Measurements from ENCODE around the gene TUBG2. TPM values are rescaled to one million over a fixed set of nuclear protein-coding genes. Genes with fewer than 3 reads are reported as not detected.
A peak's percentile ranks its signal among the peaks of the same experiment; 100 is the strongest.

The TUBG2 gene
- total and polyA plus RNA-seq, 10 donors = 4.9 to 24.9 (median 15.2) TPM

DNA sequence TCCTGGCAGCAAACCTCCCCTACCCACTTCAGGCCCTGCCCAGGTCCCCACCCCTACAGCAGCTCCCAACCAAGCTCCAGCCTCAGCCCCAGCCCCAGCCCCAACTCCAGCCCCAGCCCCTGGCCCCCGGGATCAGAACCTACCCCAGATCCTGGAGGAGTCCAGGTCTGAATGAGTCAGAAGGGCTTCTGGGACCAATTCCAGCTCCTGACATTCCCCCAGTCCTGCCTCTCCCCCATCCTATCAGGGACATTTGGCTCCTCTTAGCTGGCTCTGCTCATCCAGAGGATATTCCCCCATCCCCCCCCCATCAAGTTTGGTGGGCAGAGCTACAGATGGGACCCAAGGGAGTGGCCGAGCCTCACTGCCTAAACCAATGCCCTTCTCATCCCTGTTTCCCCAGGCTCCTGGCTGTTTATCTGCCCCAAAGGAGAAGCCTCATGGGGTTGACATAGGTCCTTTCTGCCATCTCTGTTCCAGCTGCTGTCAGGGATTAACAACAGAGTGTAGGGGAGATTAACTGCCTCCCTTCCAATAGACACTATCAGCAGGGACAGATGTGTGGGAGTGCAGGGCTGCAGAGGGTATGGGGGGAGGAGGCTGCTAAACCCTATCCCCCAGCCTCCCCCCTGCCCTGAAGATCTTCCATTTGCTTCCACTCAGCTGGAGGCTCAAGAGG is 39.8 kb downstream of the TUBG2 start:
- TF ChIP-seq CTCF (IDR thresholded peaks at IDR 0.05 in 8 of 11, conservative IDR thresholded peaks at IDR 0.05 in 3 of 11) (no peak), POLR2AphosphoS5 (IDR thresholded peaks at IDR 0.05) (peak in 1 of 3 donors; percentile 7)
- no peak overlapping the region for H3K4me3 ChIP-seq
- intact Hi-C loops (cut with DNase I; ENCODE audit: low total_unique reads) = no loop called here
- no peaks in the 10 kb centered on the region for H3K27me3 ChIP-seq (replicated peaks in 1 of 7)
- no peak for DNase-seq
- no peaks in the 10 kb centered on the region for H3K9me3 ChIP-seq
- peak overlapping the region in 3 of 8 donors; percentile 25 to 27 (median 26) for H3K27ac ChIP-seq
- 68 to 84% (median 80%) methylated on average over 2 of the region's 2 CpGs for WGBS, 5 donors
- H3K4me1 ChIP-seq = peaks cover 0 to 21% (median 2%) of the 10 kb centered on the region in 6 donors
- H3K36me3 ChIP-seq = peaks cover 0 to 97% (median 58%) of the 10 kb centered on the region in 6 donors

DNA sequence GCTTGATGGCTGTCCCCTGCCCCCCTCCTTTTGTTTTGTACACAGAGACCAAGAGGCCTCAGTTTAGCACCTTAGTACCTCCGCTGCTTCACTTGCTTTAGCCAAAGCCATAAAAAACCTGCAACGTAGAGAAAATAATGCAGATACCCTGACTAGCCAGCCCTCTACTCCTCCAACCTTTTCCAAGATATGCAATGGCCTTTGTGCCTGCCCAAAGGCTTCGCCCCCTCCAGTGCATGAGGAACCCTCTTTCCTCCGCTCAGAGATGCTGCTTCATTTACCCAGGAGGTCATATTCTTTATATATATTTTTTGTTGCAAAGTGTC is 40.3 kb downstream of the TUBG2 start:
- Histone ChIP-seq H3K9me3 (no peaks in the 10 kb centered on the region), H3K4me1 (peaks cover 0 to 21% (median 2%) of the 10 kb centered on the region in 6 donors), H3K27me3 (replicated peaks in 1 of 7) (no peaks in the 10 kb centered on the region), H3K4me3 (no peak overlapping the region), H3K36me3 (peaks cover 0 to 98% (median 63%) of the 10 kb centered on the region in 6 donors), H3K27ac (peak overlapping the region in 3 of 8 donors; percentile 15 to 27 (median 26))
- TF ChIP-seq POLR2A (IDR thresholded peaks at IDR 0.05) (no peak), CTCF (IDR thresholded peaks at IDR 0.05 in 8 of 11, conservative IDR thresholded peaks at IDR 0.05 in 3 of 11) (no peak), POLR2AphosphoS5 (IDR thresholded peaks at IDR 0.05) (no peak)
- DNase-seq = no peak
- intact Hi-C loops (cut with DNase I; ENCODE audit: low total_unique reads) = no loop called here
- WGBS, 5 donors = 87 to 98% (median 91%) methylated on average over 4 of the region's 4 CpGs

GRCh38 chr17:42700586-42701289 is 41.7 kb downstream of the TUBG2 start:
- intact Hi-C loops (cut with DNase I; ENCODE audit: low total_unique reads) = no loop called here
- no peak overlapping the region for H3K4me3 ChIP-seq
- no peaks in the 10 kb centered on the region for H3K9me3 ChIP-seq
- H3K4me1 ChIP-seq = peaks cover 0 to 33% (median 4%) of the 10 kb centered on the region in 6 donors
- H3K27ac ChIP-seq = no peak overlapping the region
- no peaks in the 10 kb centered on the region for H3K27me3 ChIP-seq (replicated peaks in 1 of 7)
- no peak for DNase-seq
- H3K36me3 ChIP-seq = peaks cover 0 to 98% (median 68%) of the 10 kb centered on the region in 6 donors
- no peak for TF ChIP-seq POLR2AphosphoS5 (IDR thresholded peaks at IDR 0.05)
- TF ChIP-seq POLR2A (IDR thresholded peaks at IDR 0.05) = no peak
- TF ChIP-seq CTCF (IDR thresholded peaks at IDR 0.05 in 8 of 11, conservative IDR thresholded peaks at IDR 0.05 in 3 of 11) = no peak
- 83 to 90% (median 87%) methylated on average over 10 of the region's 10 CpGs for WGBS, 5 donors

- no peaks in the 10 kb centered on the region for H3K9me3 ChIP-seq
- H3K27me3 ChIP-seq (replicated peaks in 1 of 7) = no peaks in the 10 kb centered on the region
- H3K4me3 ChIP-seq = no peak overlapping the region
- H3K4me1 ChIP-seq = peaks cover 0 to 50% (median 15%) of the 10 kb centered on the region in 6 donors
- H3K36me3 ChIP-seq = peaks cover 0 to 98% (median 74%) of the 10 kb centered on the region in 6 donors
- WGBS, 5 donors = 60 to 87% (median 79%) methylated on average over 11 of the region's 11 CpGs
- H3K27ac ChIP-seq = no peak overlapping the region
- TF ChIP-seq CTCF (IDR thresholded peaks at IDR 0.05 in 8 of 11, conservative IDR thresholded peaks at IDR 0.05 in 3 of 11) (no peak), POLR2A (IDR thresholded peaks at IDR 0.05) (no peak), POLR2AphosphoS5 (IDR thresholded peaks at IDR 0.05) (peak in 1 of 3 donors; percentile 29)
- intact Hi-C loops (cut with DNase I; ENCODE audit: low total_unique reads) = no loop called here
- no peak for DNase-seq
Observed at GRCh38 chr17:42702446-42702845, 43.4 kb downstream of the TUBG2 start.
